H9 (cell line): ENCODE data around the gene PCMT1. TPM values are rescaled to one million over a fixed set of nuclear protein-coding genes. Genes with fewer than 3 reads are reported as not detected.

Experiments used
- DNase-seq: peaks from one replicate; pipeline ENCODE4 v3.0.0-alpha.2; 2017
- H2AFZ ChIP-seq: one replicate; pipeline ENCODE4 v1.6.1; 2013; ENCODE audit warnings: mild to moderate bottlenecking, low read length, control low read depth, moderate library complexity
- H2AK5ac ChIP-seq: 2 replicates; pipeline ENCODE4 v1.6.1; 2013; ENCODE audit warnings: low read length, control low read depth, mixed read lengths; ENCODE audit not compliant: insufficient read length
- H2BK120ac ChIP-seq: one replicate; pipeline ENCODE4 v1.6.1; 2013; ENCODE audit warnings: low read depth, mild to moderate bottlenecking, low read length, control low read depth, inconsistent platforms; ENCODE audit not compliant: poor library complexity, severe bottlenecking
- H2BK12ac ChIP-seq: 2 replicates; pipeline ENCODE4 v1.6.1; 2013; ENCODE audit warnings: low read length, control low read depth, mixed read lengths, low read depth; ENCODE audit not compliant: insufficient read length
- H2BK15ac ChIP-seq: 2 replicates; pipeline ENCODE4 v1.6.1; 2013; ENCODE audit warnings: low read depth, low read length, control low read depth
- H2BK20ac ChIP-seq: one replicate; pipeline ENCODE4 v1.6.1; 2013; ENCODE audit warnings: low read depth, mild to moderate bottlenecking, low read length, control low read depth, inconsistent platforms; ENCODE audit not compliant: poor library complexity, severe bottlenecking
- H2BK5ac ChIP-seq: 2 replicates; pipeline ENCODE4 v1.6.1; 2013; ENCODE audit warnings: low read length, control low read depth, mixed read lengths; ENCODE audit not compliant: insufficient read length
- H3K14ac ChIP-seq: 2 replicates; pipeline ENCODE4 v1.6.1; 2013; ENCODE audit warnings: low read length, control low read depth; ENCODE audit not compliant: insufficient read depth
- H3K18ac ChIP-seq: 2 replicates; pipeline ENCODE4 v1.6.1; 2013; ENCODE audit warnings: low read depth, mild to moderate bottlenecking, mixed read lengths, low read length, control low read depth; ENCODE audit not compliant: insufficient read length
- H3K23ac ChIP-seq: 2 replicates; pipeline ENCODE4 v1.6.1; 2013; ENCODE audit warnings: low read length, control low read depth, mixed read lengths, low read depth; ENCODE audit not compliant: insufficient read length
- H3K23me2 ChIP-seq: 2 replicates; pipeline ENCODE4 v1.6.1; 2013; ENCODE audit warnings: low read depth, mild to moderate bottlenecking, mixed read lengths, low read length, control low read depth; ENCODE audit not compliant: insufficient read length, poor library complexity, severe bottlenecking
- H3K27ac ChIP-seq: 2 replicates; pipeline ENCODE4 v1.5.1; 2013; ENCODE audit warnings: low read length, control low read depth, mixed read lengths, low read depth; ENCODE audit not compliant: insufficient read length
- H3K27me3 ChIP-seq: 2 replicates; pipeline ENCODE4 v1.6.1; 2013; ENCODE audit warnings: low read length, control low read depth, inconsistent platforms; ENCODE audit not compliant: insufficient read depth
- H3K4ac ChIP-seq: 2 replicates; pipeline ENCODE4 v1.6.1; 2013; ENCODE audit warnings: low read depth, mild to moderate bottlenecking, control low read depth, inconsistent platforms, low read length, moderate library complexity
- H3K4me1 ChIP-seq: 2 replicates; pipeline ENCODE4 v1.6.1; 2013; ENCODE audit warnings: low read length, control low read depth, inconsistent platforms; ENCODE audit not compliant: insufficient read depth
- H3K4me2 ChIP-seq: 2 replicates; pipeline ENCODE4 v1.6.1; 2013; ENCODE audit warnings: low read length, control low read depth, mixed read lengths; ENCODE audit not compliant: insufficient read length, insufficient read depth
- H3K56ac ChIP-seq: 2 replicates; pipeline ENCODE4 v1.6.1; 2013; ENCODE audit warnings: low read depth, mild to moderate bottlenecking, mixed read lengths, low read length, control low read depth; ENCODE audit not compliant: insufficient read length
- H3K79me1 ChIP-seq: 2 replicates; pipeline ENCODE4 v1.6.1; 2013; ENCODE audit warnings: low read depth, mild to moderate bottlenecking, moderate library complexity, low read length, control low read depth, inconsistent platforms; ENCODE audit not compliant: insufficient read depth, poor library complexity, severe bottlenecking
- H3K79me2 ChIP-seq: 2 replicates; pipeline ENCODE4 v1.6.1; 2013; ENCODE audit warnings: low read length, control low read depth, inconsistent platforms; ENCODE audit not compliant: insufficient read depth
- H3K9ac ChIP-seq: 2 replicates; pipeline ENCODE4 v1.6.1; 2013; ENCODE audit warnings: low read length, control low read depth, mixed read lengths; ENCODE audit not compliant: insufficient read length; ENCODE audit errors: extremely low read depth
- H3K9me3 ChIP-seq: one replicate; pipeline ENCODE4 v1.6.1; 2013; ENCODE audit warnings: low read depth, low read length, inconsistent platforms; ENCODE audit not compliant: control insufficient read depth
- H3T11ph ChIP-seq: one replicate; pipeline ENCODE4 v1.6.1; 2013; ENCODE audit warnings: mild to moderate bottlenecking, low read length, control low read depth, inconsistent platforms
- H4K20me1 ChIP-seq: one replicate; pipeline ENCODE4 v1.6.1; 2013; ENCODE audit not compliant: control insufficient read depth, insufficient read length, insufficient read depth
- H4K5ac ChIP-seq: 2 replicates; pipeline ENCODE4 v1.6.1; 2013; ENCODE audit warnings: low read depth, mild to moderate bottlenecking, mixed read lengths, low read length, control low read depth; ENCODE audit not compliant: insufficient read length
- H4K8ac ChIP-seq: replicated peaks from 2 replicates; pipeline ENCODE4 v1.6.1; 2013; ENCODE audit warnings: low read length, control low read depth, mixed read lengths, low read depth; ENCODE audit not compliant: insufficient read length
- H4K91ac ChIP-seq: 2 replicates; pipeline ENCODE4 v1.6.1; 2013; ENCODE audit warnings: low read depth, mild to moderate bottlenecking, moderate library complexity, mixed read lengths, low read length, control low read depth; ENCODE audit not compliant: insufficient read length
- H3K27ac Mint-ChIP-seq, 3 experiments: 2 replicates in 2 of 3; 3 replicates in 1 of 3; pipeline ENCODE4 v1.8.0; 2020 to 2021; ENCODE audit warnings: mixed read lengths in 3 of 3, mild to moderate bottlenecking in 1 of 3, moderate library complexity in 1 of 3
- H3K27me3 Mint-ChIP-seq: 2 replicates; pipeline ENCODE4 v1.8.0; 2021; ENCODE audit warnings: low read depth, mild to moderate bottlenecking, moderate library complexity, mixed read lengths
- H3K36me3 Mint-ChIP-seq, 3 experiments: 2 replicates in 2 of 3; 3 replicates in 1 of 3; pipeline ENCODE4 v1.8.0; 2020 to 2021; ENCODE audit warnings: low read depth in 3 of 3, mixed read lengths in 3 of 3; ENCODE audit not compliant: insufficient read depth in 1 of 3
- H3K4me1 Mint-ChIP-seq, 2 experiments: 2 replicates each; pipeline ENCODE4 v1.8.0; 2020; ENCODE audit warnings: mixed read lengths in 2 of 2
- H3K4me3 Mint-ChIP-seq, 2 experiments: 2 replicates in 1 of 2; 3 replicates in 1 of 2; pipeline ENCODE4 v1.8.0; 2020 to 2021; ENCODE audit warnings: mild to moderate bottlenecking in 2 of 2, mixed read lengths in 2 of 2, moderate library complexity in 1 of 2
- H3K9me3 Mint-ChIP-seq, 2 experiments: 2 replicates in 1 of 2; 3 replicates in 1 of 2; pipeline ENCODE4 v1.8.0; 2020; ENCODE audit warnings: mild to moderate bottlenecking in 2 of 2, mixed read lengths in 2 of 2, moderate library complexity in 1 of 2
- WGBS: extraction: QIAGEN DNeasy Blood & Tissue Kit; methylation state at CpG from one replicate; pipeline ENCODE4 v1.1.7; 2013; ENCODE audit warnings: missing lambda C conversion rate, low lambda C conversion rate, mixed read lengths; ENCODE audit not compliant: insufficient read length; ENCODE audit errors: extremely low coverage; 5-methylcytosine and 5-hydroxymethylcytosine counted together
- total RNA-seq: library from RNA; stranded (reverse); gene quantifications from 2 replicates; pipeline ENCODE4 v1.2.1, GENCODE V29; 2021
- TF ChIP-seq, protein P1 (sequence below): fragments of 200-600 bp; sonication (generic); conservative IDR thresholded peaks from 3 replicates; pipeline ENCODE4 v1.8.0; 2021; ENCODE audit warnings: antibody characterized with exemption, mild to moderate bottlenecking

PCMT1 gene
- total RNA-seq, 1 experiment from 2014 or later = 98.3 TPM

DNA sequence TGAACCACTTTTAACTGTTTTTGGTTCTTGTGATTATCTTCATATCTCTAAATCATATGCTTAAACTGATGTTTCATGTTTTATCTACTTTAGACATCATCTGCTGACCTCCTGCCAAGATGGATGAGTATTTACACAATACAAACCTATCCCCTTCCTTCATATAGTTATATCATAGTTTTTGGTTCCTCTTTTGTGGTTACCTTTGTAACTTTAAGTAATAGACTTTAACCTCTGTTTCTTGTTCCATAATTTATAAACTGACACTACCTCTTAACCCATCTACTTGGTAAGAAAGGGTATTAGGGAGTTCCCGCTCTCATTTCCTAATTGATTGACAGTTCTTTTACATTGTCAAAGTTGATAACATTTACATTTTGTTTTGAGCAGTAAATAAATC lies 11.9 kb downstream of the PCMT1 start:
- Histone ChIP-seq H2BK120ac (no peak overlapping the region), H4K5ac (no peak overlapping the region), H3K9ac (no peak overlapping the region), H3K14ac (no peak overlapping the region), H3K79me1 (no peaks in the 10 kb centered on the region), H3K23ac (no peak overlapping the region), H4K91ac (no peak overlapping the region), H2AFZ (no peak overlapping the region), H3K4ac (no peak overlapping the region), H3K4me2 (no peak overlapping the region), H4K20me1 (no peaks in the 10 kb centered on the region), H2BK15ac (no peak overlapping the region), H3K18ac (no peak overlapping the region), H3K79me2 (peaks cover 2% of the 10 kb centered on the region; the same call in 1 of the 2 replicates), H2AK5ac (no peak overlapping the region), H3K23me2 (no peaks in the 10 kb centered on the region), H3K56ac (no peak overlapping the region), H3K27ac (no peak overlapping the region), H3K9me3 (no peaks in the 10 kb centered on the region), H3K4me1 (no peaks in the 10 kb centered on the region), H2BK20ac (no peak overlapping the region), H3K27me3 (no peaks in the 10 kb centered on the region), H2BK5ac (no peak overlapping the region), H3T11ph (no peak overlapping the region), H4K8ac (no peak overlapping the region), H2BK12ac (no peak overlapping the region)
- WGBS = no CpG with 5 or more reads among the region's 1 CpG
- Mint-ChIP-seq H3K4me1 (no peaks in the 10 kb centered on the region), H3K27me3 (no peaks in the 10 kb centered on the region), H3K36me3 (peaks cover 7 to 23% (median 17%) of the 10 kb centered on the region in 3 experiments; a peak in 6 of 7 replicates), H3K9me3 (peaks cover 4 to 7% of the 10 kb centered on the region in 2 experiments; a peak in 4 of 5 replicates), H3K27ac (no peak overlapping the region), H3K4me3 (no peak overlapping the region)
- TF ChIP-seq, protein P1, sequence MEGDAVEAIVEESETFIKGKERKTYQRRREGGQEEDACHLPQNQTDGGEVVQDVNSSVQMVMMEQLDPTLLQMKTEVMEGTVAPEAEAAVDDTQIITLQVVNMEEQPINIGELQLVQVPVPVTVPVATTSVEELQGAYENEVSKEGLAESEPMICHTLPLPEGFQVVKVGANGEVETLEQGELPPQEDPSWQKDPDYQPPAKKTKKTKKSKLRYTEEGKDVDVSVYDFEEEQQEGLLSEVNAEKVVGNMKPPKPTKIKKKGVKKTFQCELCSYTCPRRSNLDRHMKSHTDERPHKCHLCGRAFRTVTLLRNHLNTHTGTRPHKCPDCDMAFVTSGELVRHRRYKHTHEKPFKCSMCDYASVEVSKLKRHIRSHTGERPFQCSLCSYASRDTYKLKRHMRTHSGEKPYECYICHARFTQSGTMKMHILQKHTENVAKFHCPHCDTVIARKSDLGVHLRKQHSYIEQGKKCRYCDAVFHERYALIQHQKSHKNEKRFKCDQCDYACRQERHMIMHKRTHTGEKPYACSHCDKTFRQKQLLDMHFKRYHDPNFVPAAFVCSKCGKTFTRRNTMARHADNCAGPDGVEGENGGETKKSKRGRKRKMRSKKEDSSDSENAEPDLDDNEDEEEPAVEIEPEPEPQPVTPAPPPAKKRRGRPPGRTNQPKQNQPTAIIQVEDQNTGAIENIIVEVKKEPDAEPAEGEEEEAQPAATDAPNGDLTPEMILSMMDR = no peak
- DNase-seq = no peak
